ENCODE data around the gene CLDN5. TPM values are rescaled to one million over a fixed set of nuclear protein-coding genes. Genes with fewer than 3 reads are reported as not detected.

CLDN5 gene
- total and polyA plus RNA-seq, 12 donors: 19.8 to 102 (median 40.7) TPM

DNA sequence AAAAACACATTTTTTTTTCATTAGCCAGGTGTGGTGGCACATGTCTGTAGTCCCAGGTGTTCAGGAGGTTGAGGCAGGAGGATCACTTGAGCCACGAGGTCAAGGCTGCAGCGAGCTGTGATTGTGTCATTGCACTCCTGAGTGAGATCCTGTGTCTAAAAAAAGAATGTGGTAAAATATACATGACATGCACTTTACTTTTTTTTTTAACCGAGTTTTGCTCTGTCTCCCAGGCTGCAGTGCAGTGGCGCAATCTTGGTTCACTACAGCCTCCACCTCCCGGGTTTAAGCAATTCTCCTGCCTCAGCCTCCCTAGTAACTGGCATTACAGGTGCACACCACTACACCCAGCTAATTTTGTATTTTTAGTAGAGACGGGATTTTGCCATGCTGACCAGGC, 22.5 kb upstream of the CLDN5 start:
- TF ChIP-seq, protein P1, sequence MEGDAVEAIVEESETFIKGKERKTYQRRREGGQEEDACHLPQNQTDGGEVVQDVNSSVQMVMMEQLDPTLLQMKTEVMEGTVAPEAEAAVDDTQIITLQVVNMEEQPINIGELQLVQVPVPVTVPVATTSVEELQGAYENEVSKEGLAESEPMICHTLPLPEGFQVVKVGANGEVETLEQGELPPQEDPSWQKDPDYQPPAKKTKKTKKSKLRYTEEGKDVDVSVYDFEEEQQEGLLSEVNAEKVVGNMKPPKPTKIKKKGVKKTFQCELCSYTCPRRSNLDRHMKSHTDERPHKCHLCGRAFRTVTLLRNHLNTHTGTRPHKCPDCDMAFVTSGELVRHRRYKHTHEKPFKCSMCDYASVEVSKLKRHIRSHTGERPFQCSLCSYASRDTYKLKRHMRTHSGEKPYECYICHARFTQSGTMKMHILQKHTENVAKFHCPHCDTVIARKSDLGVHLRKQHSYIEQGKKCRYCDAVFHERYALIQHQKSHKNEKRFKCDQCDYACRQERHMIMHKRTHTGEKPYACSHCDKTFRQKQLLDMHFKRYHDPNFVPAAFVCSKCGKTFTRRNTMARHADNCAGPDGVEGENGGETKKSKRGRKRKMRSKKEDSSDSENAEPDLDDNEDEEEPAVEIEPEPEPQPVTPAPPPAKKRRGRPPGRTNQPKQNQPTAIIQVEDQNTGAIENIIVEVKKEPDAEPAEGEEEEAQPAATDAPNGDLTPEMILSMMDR (IDR thresholded peaks at IDR 0.05): no peak
- Histone ChIP-seq H3K36me3 (no peaks in the 10 kb centered on the region), H3K27ac (no peak overlapping the region), H3K4me3 (no peak overlapping the region), H3K4me1 (peaks cover 0 to 7% (median 0%) of the 10 kb centered on the region in 9 donors), H3K27me3 (peaks cover 0 to 3% (median 0%) of the 10 kb centered on the region in 7 donors), H3K9me3 (no peaks in the 10 kb centered on the region)
- intact Hi-C loops (cut with DNase I): no loop called here
- ATAC-seq (no peak), DNase-seq (no peak)
- WGBS, 2 donors: 70 to 71% methylated on average over 6 of the region's 6 CpGs

DNA sequence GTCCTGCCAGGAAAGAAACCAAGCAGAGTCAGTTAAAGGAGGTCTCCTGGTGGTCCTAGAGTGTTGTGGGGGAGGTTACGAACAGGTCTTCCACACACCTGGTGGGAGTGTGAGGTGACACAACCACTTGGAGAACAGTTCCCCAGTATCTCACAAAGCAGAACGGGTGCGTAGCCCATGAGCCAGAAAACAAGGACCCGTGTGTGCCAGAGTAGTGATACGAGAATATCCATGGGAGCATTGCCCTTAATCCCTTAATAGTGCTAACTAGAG, 21.7 kb upstream of the CLDN5 start:
- TF ChIP-seq, protein P1 (IDR thresholded peaks at IDR 0.05): no peak
- no peak for DNase-seq
- H3K4me3 ChIP-seq: no peak overlapping the region
- ATAC-seq: no peak
- 84 to 87% methylated on average over 5 of the region's 5 CpGs for WGBS, 2 donors
- H3K27ac ChIP-seq: no peak overlapping the region
- H3K9me3 ChIP-seq: no peaks in the 10 kb centered on the region
- intact Hi-C loops (cut with DNase I): no loop called here
- peaks cover 0 to 7% (median 0%) of the 10 kb centered on the region in 9 donors for H3K4me1 ChIP-seq
- peaks cover 0 to 3% (median 0%) of the 10 kb centered on the region in 7 donors for H3K27me3 ChIP-seq
- H3K36me3 ChIP-seq: no peaks in the 10 kb centered on the region

DNA sequence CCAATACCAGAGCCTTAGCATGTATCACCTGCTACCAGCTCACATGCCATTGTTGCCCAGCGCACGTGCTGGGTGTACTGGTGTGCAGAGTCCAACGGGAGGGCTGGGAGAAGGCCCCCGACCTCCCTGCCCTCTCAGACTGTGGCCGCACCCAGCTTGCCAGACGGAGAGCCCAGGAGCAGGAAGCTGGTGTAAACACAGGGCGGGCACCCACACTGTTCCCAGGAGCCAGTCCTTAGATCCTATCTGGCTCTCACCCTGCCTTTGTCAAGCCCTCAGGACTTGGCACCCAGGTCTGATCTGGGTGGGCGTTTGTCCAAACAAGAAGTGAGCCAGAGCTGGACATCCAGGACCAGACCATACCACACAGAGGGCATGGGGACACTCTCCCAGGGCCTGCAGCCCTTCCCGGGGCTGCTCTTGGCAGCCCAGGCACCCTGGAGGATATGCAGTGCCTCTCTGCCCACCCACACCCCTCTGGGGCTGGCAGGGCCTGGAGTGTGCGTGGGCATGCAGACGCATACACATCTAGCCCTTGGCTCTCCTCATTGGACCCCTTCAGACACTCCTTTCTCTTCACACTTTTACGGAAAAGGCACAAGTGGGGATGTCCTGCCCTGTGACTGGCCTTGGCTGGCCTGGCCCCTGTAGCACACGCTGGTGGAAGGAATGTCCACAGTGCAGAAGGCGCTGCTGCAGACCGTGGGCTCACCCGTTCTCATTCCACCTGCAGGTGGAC, 19.9 kb upstream of the CLDN5 start:
- H3K4me1 ChIP-seq: peaks cover 0 to 7% (median 0%) of the 10 kb centered on the region in 9 donors
- DNase-seq (no peak), ATAC-seq (peak; percentile 23 to 92 (median 68))
- TF ChIP-seq, protein P1 (IDR thresholded peaks at IDR 0.05): peak in 1 of 9 donors; percentile 9
- no peaks in the 10 kb centered on the region for H3K9me3 ChIP-seq
- H3K36me3 ChIP-seq: no peaks in the 10 kb centered on the region
- intact Hi-C loops (cut with DNase I): no loop called here
- WGBS, 2 donors: 69 to 76% methylated on average over 16 of the region's 16 CpGs
- H3K27me3 ChIP-seq: peaks cover 0 to 3% (median 0%) of the 10 kb centered on the region in 7 donors
- H3K4me3 ChIP-seq: no peak overlapping the region
- no peak overlapping the region for H3K27ac ChIP-seq

DNA sequence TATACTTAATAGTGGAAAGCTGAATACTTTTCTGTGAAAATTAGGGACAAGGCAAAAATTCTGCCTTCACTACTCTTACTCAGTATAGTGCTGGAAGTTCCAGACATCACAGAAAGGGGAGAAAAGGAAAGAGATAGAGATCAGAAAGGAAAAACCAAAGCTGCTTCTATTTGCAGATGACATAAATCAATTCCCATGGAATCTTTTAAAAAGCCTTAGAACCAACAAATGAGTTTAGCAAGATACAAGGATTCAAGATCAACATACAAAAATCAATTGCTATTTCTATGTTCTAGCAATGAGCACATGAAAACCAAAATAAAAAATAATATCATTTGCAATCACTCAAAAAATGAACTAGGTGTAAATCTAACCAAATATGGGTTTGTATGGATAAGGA, 16.2 kb upstream of the CLDN5 start:
- Histone ChIP-seq H3K4me1 (peaks cover 0 to 8% (median 0%) of the 10 kb centered on the region in 9 donors), H3K9me3 (no peaks in the 10 kb centered on the region), H3K4me3 (no peak overlapping the region), H3K36me3 (no peaks in the 10 kb centered on the region), H3K27ac (no peak overlapping the region), H3K27me3 (peaks cover 0 to 7% (median 0%) of the 10 kb centered on the region in 7 donors)
- TF ChIP-seq, protein P1 (IDR thresholded peaks at IDR 0.05): no peak
- intact Hi-C loops (cut with DNase I): no loop called here
- DNase-seq (no peak), ATAC-seq (no peak)
